DOHH2 (cell line): ENCODE measurements around the gene PSME3.
"Not testable (repeated sequence)": the region's sequence is repeated elsewhere in the genome, so short reads cannot be mapped to it uniquely, and the experiment has no call there.

Source experiments
- H3F3A ChIP-seq: fragments of 200-600 bp; sonication (generic), shearing (Covaris generic); 2 replicates; pipeline ENCODE4 v1.6.0; 2016; ENCODE audit warnings: antibody characterized with exemption, mild to moderate bottlenecking; ENCODE audit not compliant: control insufficient read depth, insufficient read depth
- H3K27ac ChIP-seq: fragments of 200-600 bp; sonication (generic); 2 replicates; pipeline ENCODE4 v1.5.1; 2014; ENCODE audit warnings: low read depth, mild to moderate bottlenecking, low read length, moderate library complexity
- H3K27me3 ChIP-seq: fragments of 200-600 bp; sonication (generic); 2 replicates; pipeline ENCODE4 v1.6.1; 2014; ENCODE audit warnings: mild to moderate bottlenecking, low read length, mixed read lengths; ENCODE audit not compliant: control insufficient read depth
- H3K36me3 ChIP-seq: fragments of 200-600 bp; sonication (generic); 2 replicates; pipeline ENCODE4 v1.6.1; 2014; ENCODE audit warnings: mild to moderate bottlenecking, low read length, moderate library complexity, mixed read lengths; ENCODE audit not compliant: control insufficient read depth
- H3K4me1 ChIP-seq: fragments of 200-600 bp; sonication (generic); 2 replicates; pipeline ENCODE4 v1.6.1; 2014; ENCODE audit warnings: mild to moderate bottlenecking, low read length, mixed read lengths; ENCODE audit not compliant: control insufficient read depth
- H3K4me2 ChIP-seq: fragments of 200-600 bp; sonication (generic); 2 replicates; pipeline ENCODE4 v1.6.0; 2014; ENCODE audit warnings: mild to moderate bottlenecking, low read length, moderate library complexity
- H3K4me3 ChIP-seq: fragments of 200-600 bp; sonication (generic); 2 replicates; pipeline ENCODE4 v1.5.1; 2014; ENCODE audit warnings: mild to moderate bottlenecking, low read length, mixed read lengths
- H3K79me2 ChIP-seq: fragments of 200-600 bp; sonication (generic); 2 replicates; pipeline ENCODE4 v1.6.1; 2014; ENCODE audit warnings: mild to moderate bottlenecking, low read length, mixed read lengths; ENCODE audit not compliant: control insufficient read depth
- H3K9me2 ChIP-seq: fragments of 200-600 bp; sonication (generic); replicated peaks from 2 replicates; pipeline ENCODE4 v1.6.1; 2014; ENCODE audit warnings: mild to moderate bottlenecking, low read length, mixed read lengths; ENCODE audit not compliant: control insufficient read depth
- H3K9me3 ChIP-seq: fragments of 200-600 bp; sonication (generic); 2 replicates; pipeline ENCODE4 v1.6.1; 2014; ENCODE audit warnings: antibody characterized with exemption, low read length, mixed read lengths; ENCODE audit not compliant: control insufficient read depth, insufficient read depth
- H4K20me1 ChIP-seq: fragments of 200-600 bp; sonication (generic); 2 replicates; pipeline ENCODE4 v1.6.0; 2014; ENCODE audit warnings: low read depth, mild to moderate bottlenecking, antibody characterized with exemption, low read length, moderate library complexity; ENCODE audit not compliant: control insufficient read depth, insufficient read depth
- CTCF ChIP-seq: fragments of 200-600 bp; sonication (generic); IDR thresholded peaks from one replicate; pipeline ENCODE4 v1.5.1; 2014; ENCODE audit warnings: antibody characterized with exemption, mild to moderate bottlenecking, low read depth, low read length; ENCODE audit not compliant: poor library complexity, severe bottlenecking
- EZH2phosphoT487 ChIP-seq: fragments of 200-600 bp; sonication (generic); IDR thresholded peaks from 2 replicates; pipeline ENCODE4 v1.6.1; 2017; ENCODE audit warnings: borderline replicate concordance, mild to moderate bottlenecking, antibody characterized with exemption, low read length, moderate library complexity, mixed read lengths

The PSME3 gene

GRCh38 chr17:42850954-42851353 lies 17.8 kb downstream of the PSME3 start, which contains the start of gene AOC3:
AOC3 (plus strand) TSS chr17:42851199; CDS start chr17:42851344, 145 bp downstream.
- H3K36me3 ChIP-seq, result no peaks in the 10 kb centered on the region
- no peaks in the 10 kb centered on the region for H3K9me3 ChIP-seq
- no peak within 1 kb of the TSS for H3K4me3 ChIP-seq
- no peak for TF ChIP-seq CTCF
- TF ChIP-seq EZH2phosphoT487, result no peak
- H3K4me2 ChIP-seq, result no peak within 1 kb of the TSS
- H3F3A ChIP-seq, result peaks cover 14% of the 10 kb centered on the region
- H3K27ac ChIP-seq, result no peak within 1 kb of the TSS
- no peaks in the 10 kb centered on the region for H3K4me1 ChIP-seq
- H3K27me3 ChIP-seq, result no peaks in the 10 kb centered on the region
- H3K9me2 ChIP-seq, result no peaks in the 10 kb centered on the region
- H3K79me2 ChIP-seq, result no peaks in the 10 kb centered on the region
- no peaks in the 10 kb centered on the region for H4K20me1 ChIP-seq

GRCh38 chr17:42851371-42852240 lies 18.4 kb downstream of the PSME3 start:
- H3K9me2 ChIP-seq, H4K20me1 ChIP-seq, H3K27me3 ChIP-seq, H3K9me3 ChIP-seq, H3K4me3 ChIP-seq, H3K4me2 ChIP-seq, H3K4me1 ChIP-seq, H3K79me2 ChIP-seq, H3K36me3 ChIP-seq, H3K27ac ChIP-seq: not testable (repeated sequence)
- peaks cover 11% of the 10 kb centered on the region for H3F3A ChIP-seq

GRCh38 chr17:42852351-42852750 lies 19.2 kb downstream of the PSME3 start:
- Histone ChIP-seq H3K27me3 (no peaks in the 10 kb centered on the region), H3K4me3 (no peak overlapping the region), H3K4me2 (no peak overlapping the region), H3F3A (peaks cover 4% of the 10 kb centered on the region; the same call in 1 of the 2 replicates), H3K4me1 (no peaks in the 10 kb centered on the region), H3K36me3 (no peaks in the 10 kb centered on the region), H3K9me3 (no peaks in the 10 kb centered on the region), H3K27ac (no peak overlapping the region), H4K20me1 (no peaks in the 10 kb centered on the region), H3K79me2 (no peaks in the 10 kb centered on the region), H3K9me2 (no peaks in the 10 kb centered on the region)
- no peak for TF ChIP-seq CTCF
- no peak for TF ChIP-seq EZH2phosphoT487

GRCh38 chr17:42853004-42853403 lies 19.8 kb downstream of the PSME3 start:
- H3K4me2 ChIP-seq, result no peak overlapping the region
- no peaks in the 10 kb centered on the region for H3K27me3 ChIP-seq
- H3F3A ChIP-seq, result peaks cover 4% of the 10 kb centered on the region; the same call in 1 of the 2 replicates
- TF ChIP-seq CTCF (no peak), EZH2phosphoT487 (no peak)
- no peaks in the 10 kb centered on the region for H3K36me3 ChIP-seq
- no peaks in the 10 kb centered on the region for H4K20me1 ChIP-seq
- no peaks in the 10 kb centered on the region for H3K9me3 ChIP-seq
- no peak overlapping the region for H3K27ac ChIP-seq
- H3K79me2 ChIP-seq, result no peaks in the 10 kb centered on the region
- H3K4me1 ChIP-seq, result no peaks in the 10 kb centered on the region
- no peaks in the 10 kb centered on the region for H3K9me2 ChIP-seq
- no peak overlapping the region for H3K4me3 ChIP-seq
